HepG2 (cell line): Measurements from ENCODE around the gene HS3ST1. TPM values are rescaled to one million over a fixed set of nuclear protein-coding genes. Genes with fewer than 3 reads are reported as not detected.

Experiments used
- ATAC-seq: fragments of 200-7000 bp; cut with Tn5 transposase; 3 replicates; pipeline ENCODE4 v1.9.1; 2020; ENCODE audit warnings: mild to moderate bottlenecking, moderate library complexity
- BruUV-seq: library from RNA; stranded (reverse); fragments of 400-500 nt; replicated peaks from 2 replicates; lab custom pipeline; 2021; lab: Mats Ljungman, UMichigan
- CTCF ChIA-PET: fragments of 300-600 bp; formaldehyde crosslinking; extraction: SDS; loops from one replicate; lab custom pipeline; 2021; ENCODE audit warnings: low total read pairs, inconsistent platforms, low intra/inter-chr PET ratio; lab: Yijun Ruan, JAX
- POLR2A ChIA-PET: fragments of 350-600 bp; sonication (Branson Sonifier 250); formaldehyde crosslinking; loops from one replicate; lab custom pipeline; 2020; ENCODE audit warnings: antibody characterized with exemption, inconsistent platforms; lab: Yijun Ruan, JAX
- DNase-seq: peaks from one replicate; pipeline ENCODE4 v3.0.0-alpha.2; 2015; ENCODE audit warnings: low spot score
- FAIRE-seq: peaks from 3 replicates; lab custom pipeline; 2011; peaks lifted over from hg19 to GRCh38; lab: Jason Lieb, UNC
- H2AFZ ChIP-seq: one replicate; pipeline ENCODE4 v1.6.1; 2011; ENCODE audit warnings: low read length, inconsistent platforms
- H3K27ac ChIP-seq: fragments of 300-600 bp; 3 replicates; pipeline ENCODE4 v1.8.0; 2011; ENCODE audit warnings: mixed run types, mild to moderate bottlenecking, mixed read lengths, low read length, inconsistent platforms; ENCODE audit not compliant: insufficient read depth; ENCODE audit errors: extremely low read length
- H3K27me3 ChIP-seq, 2 experiments: fragments of 200-600 bp in 1 of 2; 2 replicates in 1 of 2; 3 replicates in 1 of 2; pipeline versions ENCODE4 v1.6.0 to v1.8.0; 2011; ENCODE audit warnings: low read length in 2 of 2, mild to moderate bottlenecking in 2 of 2, moderate library complexity in 2 of 2, inconsistent platforms in 1 of 2; ENCODE audit not compliant: insufficient read depth in 2 of 2, control insufficient read depth in 1 of 2
- H3K36me3 ChIP-seq, 2 experiments: fragments of 200-600 bp in 1 of 2; replicated peaks in 1 of 2; 2 replicates in 1 of 2; 3 replicates in 1 of 2; pipeline versions ENCODE4 v1.5.1 to v1.8.0; 2011; ENCODE audit warnings: low read length in 2 of 2, inconsistent platforms in 1 of 2; ENCODE audit not compliant: insufficient read depth in 2 of 2, control insufficient read depth in 1 of 2
- H3K4me1 ChIP-seq: 2 replicates; pipeline ENCODE4 v1.5.1; 2012; ENCODE audit warnings: low read length, inconsistent platforms; ENCODE audit not compliant: insufficient read depth
- H3K4me2 ChIP-seq: 2 replicates; pipeline ENCODE4 v1.6.0; 2011; ENCODE audit warnings: low read depth, low read length, inconsistent platforms
- H3K4me3 ChIP-seq, 3 experiments: fragments of 200-600 bp in 1 of 3; sonication (generic), shearing (Covaris generic) in 1 of 3; replicated peaks in 1 of 3; 2 replicates each; pipeline ENCODE4 v1.5.1; 2011 to 2016; ENCODE audit warnings: low read length in 3 of 3, inconsistent platforms in 2 of 3, low read depth in 2 of 3, mild to moderate bottlenecking in 2 of 3, control low read depth in 1 of 3, mixed read lengths in 1 of 3; ENCODE audit not compliant: insufficient read depth in 1 of 3
- H3K79me2 ChIP-seq: one replicate; pipeline ENCODE4 v1.6.1; 2011; ENCODE audit warnings: low read length, inconsistent platforms; ENCODE audit not compliant: insufficient read depth
- H3K9ac ChIP-seq: 2 replicates; pipeline ENCODE4 v1.6.0; 2011; ENCODE audit warnings: mild to moderate bottlenecking, low read depth, low read length, inconsistent platforms; ENCODE audit not compliant: insufficient read depth
- H3K9me3 ChIP-seq: 2 replicates; pipeline ENCODE4 v1.5.1; 2012; ENCODE audit warnings: mild to moderate bottlenecking, low read length
- H4K20me1 ChIP-seq: 2 replicates; pipeline ENCODE4 v1.6.0; 2011; ENCODE audit warnings: inconsistent platforms, mild to moderate bottlenecking, low read length, moderate library complexity; ENCODE audit not compliant: insufficient read depth
- GATAD2A ChIP-seq: IDR thresholded peaks from 2 replicates; pipeline ENCODE4 v1.6.1; 2016
- GTF3A ChIP-seq: sonication (generic); formaldehyde crosslinking; conservative IDR thresholded peaks from 2 replicates; pipeline ENCODE4 v1.4.0; 2020; ENCODE audit warnings: mild to moderate bottlenecking, missing genetic modification reagents
- HES4 ChIP-seq: sonication (generic); formaldehyde crosslinking; IDR thresholded peaks from 2 replicates; pipeline ENCODE4 v1.9.0; 2021; ENCODE audit warnings: mild to moderate bottlenecking, missing genetic modification reagents, borderline replicate concordance
- HNRNPH1 ChIP-seq: fragments of 200-400 bp; formaldehyde crosslinking; optimal IDR thresholded peaks from 2 replicates; pipeline ENCODE3; 2017; ENCODE audit warnings: mild to moderate bottlenecking, low read depth, low read length
- KAT7 ChIP-seq: IDR thresholded peaks from 2 replicates; pipeline ENCODE4 v1.6.1; 2018; ENCODE audit warnings: borderline replicate concordance, missing compliant biosample characterization
- KMT2B ChIP-seq: IDR thresholded peaks from 2 replicates; pipeline ENCODE4 v1.6.1; 2016; ENCODE audit warnings: missing genetic modification reagents, missing compliant biosample characterization
- NBN ChIP-seq: fragments of 450-650 bp; conservative IDR thresholded peaks from 2 replicates; pipeline ENCODE4 v1.6.1; 2017
- NFE2L1 ChIP-seq: sonication (generic); formaldehyde crosslinking; IDR thresholded peaks from 2 replicates; pipeline ENCODE4 v1.4.0; 2020; ENCODE audit warnings: missing genetic modification reagents, mild to moderate bottlenecking, borderline replicate concordance
- NR2C2 ChIP-seq: sonication (generic); formaldehyde crosslinking; IDR thresholded peaks from 2 replicates; pipeline ENCODE4 v1.4.0; 2020; ENCODE audit warnings: missing genetic modification reagents, mild to moderate bottlenecking, moderate library complexity, borderline replicate concordance
- PAWR ChIP-seq: sonication (generic); formaldehyde crosslinking; IDR thresholded peaks from 2 replicates; pipeline ENCODE4 v1.4.0; 2020; ENCODE audit warnings: missing genetic modification reagents, mild to moderate bottlenecking, borderline replicate concordance
- TP53 ChIP-seq: sonication (generic); formaldehyde crosslinking; conservative IDR thresholded peaks from 2 replicates; pipeline ENCODE4 v1.4.0; 2020; ENCODE audit warnings: missing genetic modification reagents
- ZNF510 ChIP-seq: sonication (generic); formaldehyde crosslinking; IDR thresholded peaks from 2 replicates; pipeline ENCODE4 v1.4.0; 2020; ENCODE audit warnings: low read depth, mild to moderate bottlenecking, missing genetic modification reagents
- ZNF619 ChIP-seq: sonication (generic); formaldehyde crosslinking; IDR thresholded peaks from 2 replicates; pipeline ENCODE4 v1.4.0; 2020; ENCODE audit warnings: mild to moderate bottlenecking, missing genetic modification reagents
- WGBS: methylation state at CpG from one replicate; pipeline ENCODE4 v1.1.6; 2017; ENCODE audit warnings: low lambda C conversion rate; 5-methylcytosine and 5-hydroxymethylcytosine counted together
- in situ Hi-C: cut with HindIII; loops from 2 replicates; pipeline ENCODE4 v1.10.0; 2017; ENCODE audit warnings: low pct_unique_long_range_greater_than_20kb; ENCODE audit not compliant: extremely low pct_ligation_motif_present
- intact Hi-C: fragments of 100-400 bp; cut with micrococcal nuclease; formaldehyde crosslinking; loops from one replicate; pipeline ENCODE4 v1.10.0; 2022; ENCODE audit not compliant: unreplicated experiment
- polyA plus RNA-seq, 8 experiments: library from polyadenylated mRNA; depleted of rRNA in 3 of 8; stranded (reverse) in 7 of 8; unstranded in 1 of 8; fragments of >200 nt; fragmentation: Illumina TruSeq in 4 of 8; extraction: Trizol in 4 of 8; gene quantifications; 2 replicates each; pipeline versions ENCODE4 v1.2.1 to v1.2.3, GENCODE V29; 2011 to 2016; ENCODE audit warnings: low read depth in 4 of 8, missing spikeins in 1 of 8, mixed read lengths in 1 of 8; ENCODE audit not compliant: insufficient read depth in 1 of 8
- total RNA-seq, 5 experiments: library from RNA; depleted of rRNA; stranded (reverse); fragments of >200 nt; fragmentation: Illumina TruSeq; extraction: Trizol; gene quantifications; 2 replicates each; pipeline ENCODE4 v1.2.3, GENCODE V29; 2016; ENCODE audit warnings: low read depth in 1 of 5
- TF ChIP-seq, protein P1 (sequence below): sonication (generic); formaldehyde crosslinking; IDR thresholded peaks from 2 replicates; pipeline ENCODE4 v1.5.1; 2020; ENCODE audit warnings: mild to moderate bottlenecking, missing genetic modification reagents, borderline replicate concordance
- TF ChIP-seq, protein P2 (sequence below): sonication (generic); formaldehyde crosslinking; IDR thresholded peaks from 2 replicates; pipeline ENCODE4 v1.9.0; 2021; ENCODE audit warnings: missing genetic modification reagents, mild to moderate bottlenecking, borderline replicate concordance
- TF ChIP-seq, protein P3 (sequence below): sonication (generic); formaldehyde crosslinking; IDR thresholded peaks from 2 replicates; pipeline ENCODE4 v1.5.0; 2020; ENCODE audit warnings: missing genetic modification reagents

Gene HS3ST1
- total and polyA plus RNA-seq, 2 of the 13 experiments (the other 11 are each of a cell fraction or from before 2014, with no cell fraction given): not detected

DNA sequence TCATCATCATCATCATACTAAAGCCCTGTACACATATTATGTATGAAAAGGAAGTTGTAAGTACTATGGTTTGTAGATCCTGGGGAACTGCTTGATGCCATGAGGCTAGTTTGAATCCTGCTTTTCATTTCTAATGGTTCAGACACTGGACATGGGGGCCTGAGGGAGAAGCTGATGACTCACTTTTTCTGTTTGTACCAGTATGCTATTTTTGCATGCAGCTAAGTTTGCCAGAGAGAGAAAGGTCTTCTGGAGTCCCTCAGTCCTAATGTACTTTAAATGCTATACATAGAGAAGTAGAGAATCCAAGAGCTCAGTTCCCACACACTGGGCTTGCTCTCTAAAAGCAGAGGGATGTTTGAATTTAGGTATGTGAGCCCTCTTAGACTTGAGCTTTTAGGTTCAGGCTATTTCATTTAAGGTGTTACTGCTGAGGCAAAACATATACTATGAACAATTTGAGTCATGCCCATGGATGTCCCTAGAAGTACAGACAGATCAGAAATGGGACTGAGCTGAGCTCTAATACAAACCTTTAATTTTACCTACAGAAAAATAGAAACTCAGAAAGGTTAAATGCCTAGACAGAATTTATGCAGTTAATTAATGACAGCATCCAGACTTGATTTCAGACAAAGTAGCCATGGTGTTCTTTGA is 17.6 kb upstream of the HS3ST1 start (continued):
- TF ChIP-seq, protein P1, sequence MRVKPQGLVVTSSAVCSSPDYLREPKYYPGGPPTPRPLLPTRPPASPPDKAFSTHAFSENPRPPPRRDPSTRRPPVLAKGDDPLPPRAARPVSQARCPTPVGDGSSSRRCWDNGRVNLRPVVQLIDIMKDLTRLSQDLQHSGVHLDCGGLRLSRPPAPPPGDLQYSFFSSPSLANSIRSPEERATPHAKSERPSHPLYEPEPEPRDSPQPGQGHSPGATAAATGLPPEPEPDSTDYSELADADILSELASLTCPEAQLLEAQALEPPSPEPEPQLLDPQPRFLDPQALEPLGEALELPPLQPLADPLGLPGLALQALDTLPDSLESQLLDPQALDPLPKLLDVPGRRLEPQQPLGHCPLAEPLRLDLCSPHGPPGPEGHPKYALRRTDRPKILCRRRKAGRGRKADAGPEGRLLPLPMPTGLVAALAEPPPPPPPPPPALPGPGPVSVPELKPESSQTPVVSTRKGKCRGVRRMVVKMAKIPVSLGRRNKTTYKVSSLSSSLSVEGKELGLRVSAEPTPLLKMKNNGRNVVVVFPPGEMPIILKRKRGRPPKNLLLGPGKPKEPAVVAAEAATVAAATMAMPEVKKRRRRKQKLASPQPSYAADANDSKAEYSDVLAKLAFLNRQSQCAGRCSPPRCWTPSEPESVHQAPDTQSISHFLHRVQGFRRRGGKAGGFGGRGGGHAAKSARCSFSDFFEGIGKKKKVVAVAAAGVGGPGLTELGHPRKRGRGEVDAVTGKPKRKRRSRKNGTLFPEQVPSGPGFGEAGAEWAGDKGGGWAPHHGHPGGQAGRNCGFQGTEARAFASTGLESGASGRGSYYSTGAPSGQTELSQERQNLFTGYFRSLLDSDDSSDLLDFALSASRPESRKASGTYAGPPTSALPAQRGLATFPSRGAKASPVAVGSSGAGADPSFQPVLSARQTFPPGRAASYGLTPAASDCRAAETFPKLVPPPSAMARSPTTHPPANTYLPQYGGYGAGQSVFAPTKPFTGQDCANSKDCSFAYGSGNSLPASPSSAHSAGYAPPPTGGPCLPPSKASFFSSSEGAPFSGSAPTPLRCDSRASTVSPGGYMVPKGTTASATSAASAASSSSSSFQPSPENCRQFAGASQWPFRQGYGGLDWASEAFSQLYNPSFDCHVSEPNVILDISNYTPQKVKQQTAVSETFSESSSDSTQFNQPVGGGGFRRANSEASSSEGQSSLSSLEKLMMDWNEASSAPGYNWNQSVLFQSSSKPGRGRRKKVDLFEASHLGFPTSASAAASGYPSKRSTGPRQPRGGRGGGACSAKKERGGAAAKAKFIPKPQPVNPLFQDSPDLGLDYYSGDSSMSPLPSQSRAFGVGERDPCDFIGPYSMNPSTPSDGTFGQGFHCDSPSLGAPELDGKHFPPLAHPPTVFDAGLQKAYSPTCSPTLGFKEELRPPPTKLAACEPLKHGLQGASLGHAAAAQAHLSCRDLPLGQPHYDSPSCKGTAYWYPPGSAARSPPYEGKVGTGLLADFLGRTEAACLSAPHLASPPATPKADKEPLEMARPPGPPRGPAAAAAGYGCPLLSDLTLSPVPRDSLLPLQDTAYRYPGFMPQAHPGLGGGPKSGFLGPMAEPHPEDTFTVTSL: no peak
- no peak for TF ChIP-seq HNRNPH1

DNA sequence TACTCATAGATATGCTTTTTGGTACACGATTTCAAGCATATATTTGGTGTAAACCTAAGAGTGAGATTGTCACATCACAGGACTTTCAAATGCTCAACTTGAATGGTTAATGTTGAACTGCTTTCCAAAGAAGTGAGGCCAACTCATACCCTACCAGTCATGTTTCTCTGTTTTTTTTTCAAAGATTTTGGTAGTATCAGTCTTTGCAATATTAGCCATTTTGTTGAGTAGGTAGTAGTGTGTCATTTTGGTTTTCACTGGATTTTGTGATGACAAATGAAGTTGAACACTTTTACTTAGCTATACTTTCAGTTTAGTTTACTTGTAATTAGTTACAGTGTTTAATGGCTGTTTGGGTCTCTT is 12.5 kb upstream of the HS3ST1 start:
- ATAC-seq (no peak), FAIRE-seq (no peak), DNase-seq (no peak)
- no peak overlapping the region for H3K4me2 ChIP-seq
- in situ Hi-C loops: no loop called here
- no peak overlapping the region for H3K27ac ChIP-seq
- CTCF ChIA-PET: no interaction called here
- H4K20me1 ChIP-seq: no peaks in the 10 kb centered on the region
- H3K27me3 ChIP-seq: no peaks in the 10 kb centered on the region
- TF ChIP-seq TP53 (no peak), ZNF510 (no peak), GATAD2A (CRISPR knock-in tag) (no peak), NR2C2 (no peak), PAWR (CRISPR knock-in tag) (no peak), ZNF619 (CRISPR knock-in tag) (no peak), GTF3A (no peak), NFE2L1 (CRISPR knock-in tag) (no peak), NBN (no peak), KAT7 (CRISPR knock-in tag) (no peak), HES4 (CRISPR knock-in tag) (no peak), KMT2B (CRISPR knock-in tag) (no peak)
- TF ChIP-seq, protein P2, sequence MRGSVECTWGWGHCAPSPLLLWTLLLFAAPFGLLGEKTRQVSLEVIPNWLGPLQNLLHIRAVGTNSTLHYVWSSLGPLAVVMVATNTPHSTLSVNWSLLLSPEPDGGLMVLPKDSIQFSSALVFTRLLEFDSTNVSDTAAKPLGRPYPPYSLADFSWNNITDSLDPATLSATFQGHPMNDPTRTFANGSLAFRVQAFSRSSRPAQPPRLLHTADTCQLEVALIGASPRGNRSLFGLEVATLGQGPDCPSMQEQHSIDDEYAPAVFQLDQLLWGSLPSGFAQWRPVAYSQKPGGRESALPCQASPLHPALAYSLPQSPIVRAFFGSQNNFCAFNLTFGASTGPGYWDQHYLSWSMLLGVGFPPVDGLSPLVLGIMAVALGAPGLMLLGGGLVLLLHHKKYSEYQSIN (CRISPR knock-in tag): no peak
- TF ChIP-seq, protein P3, sequence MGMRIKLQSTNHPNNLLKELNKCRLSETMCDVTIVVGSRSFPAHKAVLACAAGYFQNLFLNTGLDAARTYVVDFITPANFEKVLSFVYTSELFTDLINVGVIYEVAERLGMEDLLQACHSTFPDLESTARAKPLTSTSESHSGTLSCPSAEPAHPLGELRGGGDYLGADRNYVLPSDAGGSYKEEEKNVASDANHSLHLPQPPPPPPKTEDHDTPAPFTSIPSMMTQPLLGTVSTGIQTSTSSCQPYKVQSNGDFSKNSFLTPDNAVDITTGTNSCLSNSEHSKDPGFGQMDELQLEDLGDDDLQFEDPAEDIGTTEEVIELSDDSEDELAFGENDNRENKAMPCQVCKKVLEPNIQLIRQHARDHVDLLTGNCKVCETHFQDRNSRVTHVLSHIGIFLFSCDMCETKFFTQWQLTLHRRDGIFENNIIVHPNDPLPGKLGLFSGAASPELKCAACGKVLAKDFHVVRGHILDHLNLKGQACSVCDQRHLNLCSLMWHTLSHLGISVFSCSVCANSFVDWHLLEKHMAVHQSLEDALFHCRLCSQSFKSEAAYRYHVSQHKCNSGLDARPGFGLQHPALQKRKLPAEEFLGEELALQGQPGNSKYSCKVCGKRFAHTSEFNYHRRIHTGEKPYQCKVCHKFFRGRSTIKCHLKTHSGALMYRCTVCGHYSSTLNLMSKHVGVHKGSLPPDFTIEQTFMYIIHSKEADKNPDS: no peak
- no peak overlapping the region for H3K4me3 ChIP-seq
- 0% methylated on average over 1 of the region's 1 CpG for WGBS
- POLR2A ChIA-PET: no interaction called here
- H3K79me2 ChIP-seq: no peaks in the 10 kb centered on the region
- 0 out of 2 replicates have a peak, but pooled peaks cover 4% of the 10 kb centered on the region for H3K9me3 ChIP-seq
- H3K9ac ChIP-seq: no peak overlapping the region
- BruUV-seq: no TSS peak
- H3K4me1 ChIP-seq: no peaks in the 10 kb centered on the region
- intact Hi-C loops: no loop called here
- H2AFZ ChIP-seq: no peak overlapping the region
- no peaks in the 10 kb centered on the region for H3K36me3 ChIP-seq
